NCI-H345 treated with DMSO at 0.1 percent for 48 hours (cell line): ENCODE data around the gene IL20RB.

Source experiments
- DNase-seq: peaks from one replicate; lab custom pipeline; 2025; ENCODE audit not compliant: unreplicated experiment; lab: John Stamatoyannopoulos, UW

IL20RB gene

GRCh38 chr3:137032465-137033120, 74.8 kb downstream of the IL20RB start:
- DNase-seq, result no peak

GRCh38 chr3:137035631-137036030, 77.8 kb downstream of the IL20RB start:
- DNase-seq, result no peak

- no peak for DNase-seq
These were observed 81.8 kb downstream of the IL20RB start for GRCh38 chr3:137039570-137039969.

GRCh38 chr3:137041251-137041650, 83.5 kb downstream of the IL20RB start:
- no peak for DNase-seq

GRCh38 chr3:137041686-137042085, 83.9 kb downstream of the IL20RB start:
- DNase-seq, result no peak

- no peak for DNase-seq
These were observed 89.0 kb downstream of the IL20RB start for GRCh38 chr3:137046747-137047146.

- DNase-seq, result no peak
These were observed 89.5 kb downstream of the IL20RB start for GRCh38 chr3:137047240-137047639.

GRCh38 chr3:137050281-137050680, 92.5 kb downstream of the IL20RB start:
- DNase-seq, result no peak

GRCh38 chr3:137052298-137052697, 94.5 kb downstream of the IL20RB start:
- DNase-seq, result no peak
